ENCODE data around the gene RPS6KA6. TPM values are rescaled to one million over a fixed set of nuclear protein-coding genes. Genes with fewer than 3 reads are reported as not detected.

The RPS6KA6 gene
- total RNA-seq, 2 experiments from 2014 or later = not detected

DNA sequence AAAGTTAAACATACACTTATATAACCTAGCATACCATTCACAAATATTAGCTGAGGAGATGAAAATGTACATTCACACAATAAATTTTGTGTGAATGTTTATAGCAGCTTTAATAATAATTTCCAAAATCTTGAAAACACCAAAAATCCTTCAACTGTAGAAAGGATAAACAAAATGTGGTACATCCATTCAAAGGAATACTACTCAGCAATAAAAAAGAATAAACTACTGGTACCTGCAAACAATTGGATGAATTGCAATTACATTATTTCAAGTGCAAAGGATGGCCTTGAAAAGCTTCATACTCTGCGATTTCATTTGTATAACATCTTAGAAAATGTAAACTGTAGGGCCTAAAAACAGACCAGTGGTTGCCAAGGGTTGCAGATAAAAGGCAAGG is 11.7 kb upstream of the RPS6KA6 start:
- no peak for TF ChIP-seq CTCF (IDR thresholded peaks at IDR 0.05)
- H3K27me3 Mint-ChIP-seq = no peaks in the 10 kb centered on the region
- no peak for DNase-seq
- H3K4me1 ChIP-seq (ENCODE audit: insufficient read depth, low read length) = no peaks in the 10 kb centered on the region
- intact Hi-C loops (cut with DNase I, micrococcal nuclease) = no loop called here
- POLR2A ChIA-PET = no interaction called here
- H3K36me3 ChIP-seq (ENCODE audit: insufficient read depth, low read length) = no peaks in the 10 kb centered on the region
- ATAC-seq (ENCODE audit: poor library complexity) = no peak
- no peaks in the 10 kb centered on the region for H3K36me3 Mint-ChIP-seq (ENCODE audit: low read depth)
- no peak overlapping the region for H3K4me3 ChIP-seq (ENCODE audit: low read length)
- H3K27ac Mint-ChIP-seq = no peak overlapping the region
- no peaks in the 10 kb centered on the region for H3K9me3 ChIP-seq (ENCODE audit: control insufficient read depth in 1 of 2, insufficient read depth in 1 of 2, low read length in 2 of 2)
- H3K27me3 ChIP-seq (ENCODE audit: control insufficient read depth in 1 of 2, insufficient read depth in 2 of 2, low read length in 2 of 2) = no peaks in the 10 kb centered on the region
- H3K4me3 Mint-ChIP-seq = no peak overlapping the region
- H3K4me1 Mint-ChIP-seq (ENCODE audit: low read depth) = no peaks in the 10 kb centered on the region
- CTCF ChIA-PET = no interaction called here
- H3K9me3 Mint-ChIP-seq = no peaks in the 10 kb centered on the region
- no peak overlapping the region for H3K27ac ChIP-seq (ENCODE audit: low read depth in 1 of 2, low read length in 2 of 2)

DNA sequence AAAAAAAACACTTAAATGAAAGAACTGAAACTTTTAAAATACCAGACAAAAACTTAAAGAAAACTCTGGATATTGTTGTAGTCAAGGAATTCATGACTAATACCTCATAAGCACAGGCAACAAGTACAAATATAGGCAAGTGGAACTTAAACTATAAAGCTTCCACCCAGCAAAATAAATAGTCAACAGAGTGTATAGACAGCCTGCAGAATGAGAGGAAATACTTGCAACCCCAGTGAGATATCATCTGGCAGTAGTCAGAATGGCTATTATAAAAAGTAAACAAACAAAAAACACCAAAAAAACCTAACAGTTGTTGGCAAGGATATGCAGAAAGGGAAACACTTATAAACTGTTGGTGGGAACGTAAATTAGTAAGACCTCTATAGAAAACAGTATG is 9.6 kb upstream of the RPS6KA6 start:
- Mint-ChIP-seq H3K27ac (no peak overlapping the region), H3K27me3 (no peaks in the 10 kb centered on the region), H3K4me1 (ENCODE audit: low read depth) (no peaks in the 10 kb centered on the region), H3K9me3 (no peaks in the 10 kb centered on the region), H3K4me3 (no peak overlapping the region), H3K36me3 (ENCODE audit: low read depth) (no peaks in the 10 kb centered on the region)
- no peak for TF ChIP-seq CTCF (IDR thresholded peaks at IDR 0.05)
- intact Hi-C loops (cut with DNase I, micrococcal nuclease) = no loop called here
- Histone ChIP-seq H3K36me3 (ENCODE audit: insufficient read depth, low read length) (no peaks in the 10 kb centered on the region), H3K4me3 (ENCODE audit: low read length) (no peak overlapping the region), H3K27me3 (ENCODE audit: control insufficient read depth in 1 of 2, insufficient read depth in 2 of 2, low read length in 2 of 2) (no peaks in the 10 kb centered on the region), H3K9me3 (ENCODE audit: control insufficient read depth in 1 of 2, insufficient read depth in 1 of 2, low read length in 2 of 2) (no peaks in the 10 kb centered on the region), H3K4me1 (ENCODE audit: insufficient read depth, low read length) (no peaks in the 10 kb centered on the region), H3K27ac (ENCODE audit: low read depth in 1 of 2, low read length in 2 of 2) (no peak overlapping the region)
- ChIA-PET POLR2A (no interaction called here), CTCF (interaction anchor here (0.7 kb wide), 1 partner anchor 9 kb away, joined by 3 read pairs; no protein-coding TSS in a partner anchor)
- no peak for DNase-seq
- no peak for ATAC-seq (ENCODE audit: poor library complexity)

DNA sequence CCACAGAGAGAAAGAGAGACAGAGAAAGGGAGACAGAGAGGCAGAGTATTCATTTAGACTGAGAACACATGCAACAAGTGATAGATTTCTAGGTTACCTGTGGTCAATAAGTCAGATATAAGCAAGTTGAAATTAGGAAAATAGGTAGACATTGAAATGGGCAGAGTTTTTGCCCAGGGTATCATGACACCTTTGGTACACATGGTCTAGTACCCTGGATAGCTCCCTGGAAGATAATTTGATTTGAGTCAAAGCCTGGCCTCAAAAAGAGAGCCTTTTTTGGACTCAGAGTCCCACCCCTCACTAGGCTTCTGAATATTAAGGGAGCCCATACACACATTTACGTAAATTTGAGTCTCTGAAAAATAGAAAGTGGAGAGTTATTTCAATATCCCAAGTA is 4.0 kb upstream of the RPS6KA6 start:
- TF ChIP-seq CTCF (IDR thresholded peaks at IDR 0.05) = no peak
- Mint-ChIP-seq H3K4me1 (ENCODE audit: low read depth) (peaks cover 2% of the 10 kb centered on the region), H3K4me3 (no peak overlapping the region), H3K27me3 (peaks cover 17% of the 10 kb centered on the region), H3K27ac (no peak overlapping the region), H3K36me3 (ENCODE audit: low read depth) (no peaks in the 10 kb centered on the region), H3K9me3 (no peaks in the 10 kb centered on the region)
- H3K4me1 ChIP-seq (ENCODE audit: insufficient read depth, low read length) = no peaks in the 10 kb centered on the region
- ChIA-PET POLR2A (no interaction called here), CTCF (no interaction called here)
- H3K27ac ChIP-seq (ENCODE audit: low read depth in 1 of 2, low read length in 2 of 2) = no peak overlapping the region
- DNase-seq = no peak
- H3K27me3 ChIP-seq (ENCODE audit: control insufficient read depth in 1 of 2, insufficient read depth in 2 of 2, low read length in 2 of 2) = peaks cover 3 to 4% of the 10 kb centered on the region in 2 experiments
- H3K4me3 ChIP-seq (ENCODE audit: low read length) = no peak overlapping the region
- no peaks in the 10 kb centered on the region for H3K36me3 ChIP-seq (ENCODE audit: insufficient read depth, low read length)
- ATAC-seq (ENCODE audit: poor library complexity) = no peak
- peaks cover 0 to 10% of the 10 kb centered on the region in 2 experiments for H3K9me3 ChIP-seq (ENCODE audit: control insufficient read depth in 1 of 2, insufficient read depth in 1 of 2, low read length in 2 of 2)
- intact Hi-C loops (cut with DNase I, micrococcal nuclease) = no loop called here
